Small intestine (tissue), 7 donors: ENCODE results near the gene ANKS1B. TPM values are rescaled to one million over a fixed set of nuclear protein-coding genes. Genes with fewer than 3 reads are reported as not detected.

ENCODE experiments used
- DNase-seq, 2 donors: peaks; one replicate each; pipeline versions ENCODE4 v3.0.0 to v3.0.0-alpha.2; 2013
- FAIRE-seq: peaks from 2 replicates; lab custom pipeline; 2012; peaks lifted over from hg19 to GRCh38; lab: Jason Lieb, UNC
- H3K27ac ChIP-seq, 3 donors: one replicate each; pipeline ENCODE4 v1.5.1; 2013; ENCODE audit warnings: low read length in 2 of 3, mild to moderate bottlenecking in 2 of 3, control low read depth in 1 of 3, inconsistent platforms in 1 of 3, low read depth in 1 of 3, moderate library complexity in 1 of 3
- H3K27me3 ChIP-seq, 3 donors: one replicate each; pipeline ENCODE4 v1.6.1; 2013; ENCODE audit warnings: low read length in 3 of 3, inconsistent platforms in 1 of 3; ENCODE audit not compliant: control insufficient read depth in 3 of 3, insufficient read depth in 3 of 3
- H3K36me3 ChIP-seq, 3 donors: one replicate each; pipeline ENCODE4 v1.6.1; 2013; ENCODE audit warnings: low read length in 3 of 3, inconsistent platforms in 1 of 3, low read depth in 1 of 3, mild to moderate bottlenecking in 1 of 3, moderate library complexity in 1 of 3; ENCODE audit not compliant: control insufficient read depth in 3 of 3, insufficient read depth in 2 of 3
- H3K4me1 ChIP-seq, 3 donors: one replicate each; pipeline ENCODE4 v1.6.1; 2013; ENCODE audit warnings: low read length in 2 of 3, inconsistent platforms in 1 of 3, low read depth in 1 of 3, mild to moderate bottlenecking in 1 of 3, moderate library complexity in 1 of 3; ENCODE audit not compliant: control insufficient read depth in 3 of 3, insufficient read depth in 2 of 3
- H3K4me3 ChIP-seq, 3 donors: one replicate each; pipeline ENCODE4 v1.5.1; 2013; ENCODE audit warnings: low read length in 3 of 3, control low read depth in 1 of 3, inconsistent platforms in 1 of 3, low read depth in 1 of 3, mild to moderate bottlenecking in 1 of 3, moderate library complexity in 1 of 3
- H3K9me3 ChIP-seq, 2 donors: one replicate each; pipeline ENCODE4 v1.6.1; 2013; ENCODE audit warnings: low read depth in 1 of 2, low read length in 1 of 2; ENCODE audit not compliant: control insufficient read depth in 2 of 2, insufficient read depth in 1 of 2
- WGBS, 3 donors: extraction: QIAGEN DNeasy Blood & Tissue Kit; methylation state at CpG; one replicate each; pipeline ENCODE4 v1.1.7; 2013; 5-methylcytosine and 5-hydroxymethylcytosine counted together
- polyA plus RNA-seq, 4 donors: library from polyadenylated mRNA; stranded (reverse) in 3 of 4; unstranded in 1 of 4; fragments of 200-250 nt in 3 of 4; fragments of 120-200 nt in 1 of 4; gene quantifications; one replicate each; pipeline versions ENCODE4 v1.2.1 to v1.2.3, GENCODE V29; 2013
- donor health status: healthy with polysubstance abuse.
- donor health status: control.
- donor health status: control.
- donor health status: Bipolar disorder and iron deficiency.
- donor health status: healthy.

The ANKS1B gene
- polyA plus RNA-seq, 4 donors, result 0.44 to 0.72 TPM; not detected in 2

DNA sequence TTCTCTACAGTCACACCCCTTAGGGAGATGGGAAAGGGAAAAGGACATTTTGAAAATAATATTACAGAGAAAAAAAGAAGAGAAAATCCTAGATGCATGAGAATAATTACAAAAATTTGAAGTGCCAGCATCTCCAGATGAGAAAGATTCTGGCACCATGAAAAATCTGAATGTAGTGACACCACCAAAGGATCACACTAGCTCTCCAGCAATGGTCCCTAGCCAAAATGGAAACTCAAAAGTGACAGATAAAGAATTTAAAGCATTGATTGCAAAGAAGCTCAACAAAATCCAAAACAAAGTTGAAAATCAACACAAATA, 364.6 kb downstream of the ANKS1B start:
- H3K4me3 ChIP-seq, result no peak overlapping the region
- H3K36me3 ChIP-seq, result no peaks in the 10 kb centered on the region
- peaks cover 0 to 13% of the 10 kb centered on the region in 2 donors for H3K9me3 ChIP-seq
- DNase-seq, result no peak
- FAIRE-seq, result no peak
- H3K27me3 ChIP-seq, result no peaks in the 10 kb centered on the region
- no peak overlapping the region for H3K27ac ChIP-seq
- no peaks in the 10 kb centered on the region for H3K4me1 ChIP-seq

DNA sequence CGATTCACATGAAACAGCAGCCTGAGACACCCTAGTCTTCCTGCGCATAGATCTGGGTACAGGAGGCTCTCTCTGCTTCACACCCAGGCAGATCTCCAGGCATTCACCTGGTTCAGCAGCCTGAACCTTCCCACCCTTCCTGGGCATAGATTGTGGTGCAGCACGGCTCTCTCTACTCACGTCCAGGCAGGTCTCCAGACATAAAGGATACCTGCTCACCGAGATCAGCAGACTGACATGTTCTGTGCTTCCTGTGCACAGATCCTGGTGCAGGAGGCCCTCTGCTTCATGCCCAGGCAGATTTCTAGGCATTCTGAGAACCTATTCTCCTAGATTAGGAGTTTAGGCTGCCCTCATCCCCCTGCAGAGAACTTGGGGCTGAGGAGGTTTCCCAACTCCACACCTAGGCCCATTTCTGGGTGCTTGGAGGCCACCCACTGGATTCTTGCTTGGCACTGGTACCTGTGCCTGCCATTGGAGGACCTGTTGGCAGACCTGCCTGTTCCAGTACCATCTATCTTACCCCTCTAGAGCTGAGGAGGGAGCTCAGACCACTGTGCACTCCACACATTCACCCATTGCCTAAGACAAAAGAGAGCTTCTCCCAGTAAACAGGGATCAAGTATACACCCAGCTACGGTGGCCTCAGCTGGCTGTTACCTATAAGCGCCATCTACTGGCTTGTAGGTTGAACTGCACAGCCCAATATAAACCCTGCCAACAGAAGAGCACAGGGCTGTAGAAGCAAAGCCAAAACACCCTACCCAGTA, 365.2 kb downstream of the ANKS1B start:
- FAIRE-seq (no peak), DNase-seq (peak; percentile 1 to 4)
- WGBS, 3 donors, result 55 to 65% (median 65%) methylated on average over 7 of the region's 7 CpGs
- Histone ChIP-seq H3K36me3 (no peaks in the 10 kb centered on the region), H3K27me3 (no peaks in the 10 kb centered on the region), H3K9me3 (peaks cover 0 to 13% of the 10 kb centered on the region in 2 donors), H3K4me3 (no peak overlapping the region), H3K27ac (no peak overlapping the region), H3K4me1 (no peaks in the 10 kb centered on the region)

DNA sequence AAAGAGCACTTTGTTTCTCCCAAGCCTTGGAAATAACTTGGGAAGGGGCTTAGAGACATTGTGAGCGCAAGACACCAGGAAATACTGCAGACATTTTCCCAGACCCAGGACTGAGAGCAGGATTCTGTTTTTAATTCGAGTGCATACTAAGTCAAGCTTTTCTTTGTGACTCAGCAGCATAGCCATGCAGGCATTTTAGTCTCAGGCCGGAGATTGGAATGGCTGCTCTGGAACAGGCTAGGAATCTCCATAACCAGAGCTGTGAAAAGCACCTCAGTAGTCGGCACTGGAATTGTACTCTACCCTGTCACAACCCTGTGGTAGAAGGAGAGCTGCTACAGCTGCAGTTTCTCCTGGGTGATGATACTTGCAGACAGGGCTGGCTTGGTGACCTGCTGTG, 366.1 kb downstream of the ANKS1B start:
- WGBS, 3 donors, result 72 to 79% (median 78%) methylated on average over 4 of the region's 4 CpGs
- Histone ChIP-seq H3K4me3 (no peak overlapping the region), H3K36me3 (no peaks in the 10 kb centered on the region), H3K4me1 (no peaks in the 10 kb centered on the region), H3K9me3 (peaks cover 0 to 13% of the 10 kb centered on the region in 2 donors), H3K27me3 (no peaks in the 10 kb centered on the region), H3K27ac (no peak overlapping the region)
- no peak for FAIRE-seq
- no peak for DNase-seq

DNA sequence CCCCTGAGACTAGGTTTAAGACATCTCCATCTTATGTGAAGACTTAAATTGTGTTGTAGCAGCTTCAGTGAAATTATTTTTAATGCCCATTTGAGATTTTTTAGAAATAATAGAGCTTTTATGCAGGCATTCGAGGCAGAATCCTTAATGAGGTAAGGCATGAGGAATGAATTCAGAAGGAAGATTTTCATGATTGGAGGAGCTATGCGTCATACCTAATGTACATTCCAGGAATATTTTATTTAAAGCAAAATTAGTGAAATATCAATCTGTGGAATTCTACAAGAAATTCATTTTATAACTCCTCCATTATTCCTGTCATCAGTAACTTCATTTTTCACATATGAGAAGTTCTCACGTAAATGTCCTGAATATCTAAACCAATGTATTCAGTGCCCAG, 373.1 kb downstream of the ANKS1B start:
- no peaks in the 10 kb centered on the region for H3K36me3 ChIP-seq
- no peak overlapping the region for H3K4me3 ChIP-seq
- FAIRE-seq, result no peak
- H3K4me1 ChIP-seq, result no peaks in the 10 kb centered on the region
- H3K27ac ChIP-seq, result no peak overlapping the region
- 83 to 88% (median 87%) methylated on average over 3 of the region's 3 CpGs for WGBS, 3 donors
- no peak for DNase-seq
- no peaks in the 10 kb centered on the region for H3K27me3 ChIP-seq
- H3K9me3 ChIP-seq, result no peaks in the 10 kb centered on the region

DNA sequence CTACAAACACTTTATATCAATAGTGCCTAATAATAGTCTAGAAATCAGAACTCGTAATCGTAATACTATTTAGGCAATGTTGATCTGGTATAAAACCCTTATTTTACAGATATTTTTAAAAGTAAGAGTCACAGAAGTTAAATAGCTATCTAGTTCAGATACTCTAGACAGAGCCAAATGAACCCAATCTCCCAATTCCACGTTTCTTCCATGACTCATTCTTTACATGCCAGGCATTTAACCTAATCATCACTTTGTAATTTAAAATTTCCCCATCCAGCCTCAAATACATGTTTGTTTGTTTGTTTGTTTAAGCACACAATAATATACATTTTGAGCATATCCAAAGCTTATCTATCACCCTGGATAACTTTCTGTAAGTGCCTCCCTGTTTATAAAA, 373.6 kb downstream of the ANKS1B start:
- 55 to 64% (median 64%) methylated on average over 3 of the region's 3 CpGs for WGBS, 3 donors
- H3K4me3 ChIP-seq, result no peak overlapping the region
- no peaks in the 10 kb centered on the region for H3K4me1 ChIP-seq
- no peak for DNase-seq
- no peaks in the 10 kb centered on the region for H3K9me3 ChIP-seq
- FAIRE-seq, result no peak
- H3K36me3 ChIP-seq, result no peaks in the 10 kb centered on the region
- no peak overlapping the region for H3K27ac ChIP-seq
- H3K27me3 ChIP-seq, result no peaks in the 10 kb centered on the region

DNA sequence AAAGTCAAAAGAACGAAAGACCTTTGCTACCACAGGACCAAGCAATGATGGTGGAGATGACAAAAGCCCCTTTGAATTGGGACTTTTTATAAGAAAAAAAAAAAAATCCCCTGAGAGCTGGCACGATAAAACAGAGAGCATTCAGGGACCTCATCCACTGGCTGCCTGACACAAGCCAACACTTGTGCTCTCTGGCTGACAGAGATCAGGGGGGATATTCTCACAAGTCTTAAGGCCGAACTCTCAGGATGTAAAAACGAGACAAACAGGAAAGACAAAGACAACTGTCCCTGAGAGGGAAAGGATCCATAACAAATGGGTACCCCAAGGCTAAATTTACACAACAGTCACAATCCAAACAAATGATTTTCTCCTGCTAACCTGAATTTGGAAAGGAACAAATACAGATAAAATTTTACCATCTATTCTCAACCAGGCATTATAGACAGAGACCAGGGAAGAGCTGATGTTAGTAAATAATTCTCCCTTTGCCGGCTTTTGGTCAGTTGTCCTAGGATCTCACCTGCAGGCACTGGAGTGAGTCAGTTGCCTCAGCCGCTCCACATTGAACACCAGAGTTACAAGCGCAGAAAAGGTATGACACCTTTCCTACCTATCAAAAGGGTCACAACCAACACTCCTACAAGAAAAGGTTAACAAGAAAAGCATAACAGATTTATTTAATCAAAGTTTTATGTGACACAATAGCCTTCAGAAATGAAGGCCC, 375.1 kb downstream of the ANKS1B start:
- Histone ChIP-seq H3K4me1 (no peaks in the 10 kb centered on the region), H3K27ac (no peak overlapping the region), H3K36me3 (no peaks in the 10 kb centered on the region), H3K27me3 (no peaks in the 10 kb centered on the region), H3K4me3 (no peak overlapping the region), H3K9me3 (no peaks in the 10 kb centered on the region)
- WGBS, 3 donors, result 50 to 52% (median 51%) methylated on average over 7 of the region's 7 CpGs
- DNase-seq, result no peak
- no peak for FAIRE-seq

DNA sequence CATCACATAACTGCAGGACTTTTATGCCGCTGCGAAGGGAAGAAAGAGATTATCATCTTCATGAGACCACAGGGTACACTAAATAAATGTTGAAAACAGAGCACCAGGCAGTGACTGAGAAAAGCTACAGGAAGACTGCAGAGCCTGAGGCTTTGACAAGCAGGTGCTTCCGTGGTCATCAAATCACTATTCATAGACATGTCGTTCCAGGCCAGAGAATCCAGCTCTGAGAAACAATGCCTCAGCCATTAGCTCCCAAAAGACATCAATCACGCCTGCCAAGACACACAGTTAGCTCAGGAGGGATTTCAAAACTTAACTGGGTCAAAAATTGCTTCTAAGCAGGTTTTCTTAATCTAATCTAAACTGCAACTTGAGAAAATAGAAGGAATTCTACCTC, 384.3 kb downstream of the ANKS1B start:
- Histone ChIP-seq H3K36me3 (no peaks in the 10 kb centered on the region), H3K9me3 (no peaks in the 10 kb centered on the region), H3K4me3 (no peak overlapping the region), H3K27me3 (no peaks in the 10 kb centered on the region), H3K4me1 (no peaks in the 10 kb centered on the region), H3K27ac (no peak overlapping the region)
- no peak for DNase-seq
- no peak for FAIRE-seq
- WGBS, 3 donors, result 42 to 49% (median 48%) methylated on average over 5 of the region's 5 CpGs

DNA sequence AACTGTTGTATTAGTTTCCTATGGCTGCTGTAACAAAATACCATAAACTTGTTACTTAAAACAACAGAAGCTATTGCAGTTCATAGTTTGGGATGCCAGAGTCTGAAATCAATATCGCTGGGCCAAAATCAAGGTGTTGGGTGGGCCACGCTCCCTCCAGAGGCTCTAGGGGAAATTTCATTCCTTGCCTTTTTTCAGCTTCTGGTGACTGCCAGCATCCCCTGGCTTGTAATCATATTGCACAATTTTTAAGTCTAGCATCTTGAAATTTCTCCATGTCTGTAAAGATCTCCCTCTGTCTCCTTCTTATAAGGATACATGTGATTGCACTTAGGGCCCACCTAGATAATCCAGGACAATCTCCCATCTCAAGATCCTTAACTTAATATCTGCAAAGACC, 386.0 kb downstream of the ANKS1B start:
- no peak overlapping the region for H3K4me3 ChIP-seq
- no peaks in the 10 kb centered on the region for H3K4me1 ChIP-seq
- H3K9me3 ChIP-seq, result no peaks in the 10 kb centered on the region
- WGBS, 3 donors, result 87 to 92% (median 90%) methylated on average over 2 of the region's 2 CpGs
- no peak overlapping the region for H3K27ac ChIP-seq
- H3K36me3 ChIP-seq, result no peaks in the 10 kb centered on the region
- DNase-seq (no peak), FAIRE-seq (no peak)
- no peaks in the 10 kb centered on the region for H3K27me3 ChIP-seq
